Neural cell (in vitro differentiated cells): ENCODE results near the gene CAPN15. TPM values are rescaled to one million over a fixed set of nuclear protein-coding genes. Genes with fewer than 3 reads are reported as not detected.

ENCODE experiments used
- H2AFZ ChIP-seq: fragments of 200-600, 300-800 bp; sonication (generic), shearing (Covaris generic); 2 replicates; pipeline ENCODE4 v1.6.0; 2014; ENCODE audit warnings: low read depth, mild to moderate bottlenecking, antibody characterized with exemption, low read length, moderate library complexity
- H3F3A ChIP-seq: fragments of 200-600 bp; shearing (Covaris generic); 2 replicates; pipeline ENCODE4 v1.6.1; 2016; ENCODE audit warnings: mild to moderate bottlenecking, moderate library complexity, mixed read lengths, antibody characterized with exemption, low read length; ENCODE audit not compliant: insufficient read depth, poor library complexity, severe bottlenecking
- H3K27ac ChIP-seq: fragments of 200-600, 300-800 bp; sonication (generic), shearing (Covaris generic); 2 replicates; pipeline ENCODE4 v1.5.1; 2014; ENCODE audit warnings: mild to moderate bottlenecking, low read length, moderate library complexity
- H3K27me3 ChIP-seq: fragments of 300-800, 200-600 bp; sonication (generic), shearing (Covaris generic); 2 replicates; pipeline ENCODE4 v1.6.0; 2014; ENCODE audit warnings: mild to moderate bottlenecking, low read depth, low read length, moderate library complexity; ENCODE audit not compliant: insufficient read depth
- H3K36me3 ChIP-seq: fragments of 300-800, 200-600 bp; sonication (generic), shearing (Covaris generic); 2 replicates; pipeline ENCODE4 v1.5.1; 2014; ENCODE audit warnings: mild to moderate bottlenecking, antibody characterized with exemption, low read length, moderate library complexity; ENCODE audit not compliant: insufficient read depth
- H3K4me2 ChIP-seq: fragments of 300-800, 200-600 bp; sonication (generic), shearing (Covaris generic); 2 replicates; pipeline ENCODE4 v1.6.0; 2014; ENCODE audit warnings: mild to moderate bottlenecking, low read length
- H3K4me3 ChIP-seq: fragments of 300-800, 200-600 bp; sonication (generic), shearing (Covaris generic); 2 replicates; pipeline ENCODE4 v1.5.1; 2014; ENCODE audit warnings: mild to moderate bottlenecking, low read length, moderate library complexity
- H3K79me2 ChIP-seq: fragments of 200-600 bp; shearing (Covaris generic); replicated peaks from 2 replicates; pipeline ENCODE4 v1.6.0; 2014; ENCODE audit warnings: mild to moderate bottlenecking, low read length, moderate library complexity; ENCODE audit not compliant: insufficient read depth
- H3K9ac ChIP-seq: fragments of 300-800, 200-600 bp; sonication (generic), shearing (Covaris generic); 2 replicates; pipeline ENCODE4 v1.6.1; 2016; ENCODE audit warnings: mild to moderate bottlenecking, low read length, mixed read lengths
- H3K9me2 ChIP-seq: fragments of 200-600 bp; shearing (Covaris generic); 2 replicates; pipeline ENCODE4 v1.6.1; 2016; ENCODE audit warnings: mild to moderate bottlenecking, low read length, mixed read lengths; ENCODE audit not compliant: insufficient read depth
- H3K9me3 ChIP-seq: fragments of 200-600, 300-800 bp; sonication (generic), shearing (Covaris generic); 2 replicates; pipeline ENCODE4 v1.6.1; 2016; ENCODE audit warnings: mild to moderate bottlenecking, mixed run types, low read length, moderate library complexity, mixed read lengths
- H4K20me1 ChIP-seq: fragments of 200-600 bp; shearing (Covaris generic); 2 replicates; pipeline ENCODE4 v1.6.1; 2016; ENCODE audit warnings: mild to moderate bottlenecking, mixed run types; ENCODE audit not compliant: insufficient read depth
- CTCF ChIP-seq: fragments of 450-650 bp; IDR thresholded peaks from 2 replicates; pipeline ENCODE4 v1.5.1; 2014; ENCODE audit warnings: antibody characterized with exemption, mild to moderate bottlenecking, moderate library complexity; ENCODE audit not compliant: poor library complexity, severe bottlenecking
- EP300 ChIP-seq: fragments of 450-650 bp; conservative IDR thresholded peaks from 2 replicates; pipeline ENCODE4 v1.6.1; 2014; ENCODE audit warnings: antibody characterized with exemption, mild to moderate bottlenecking, moderate library complexity; ENCODE audit not compliant: poor library complexity, severe bottlenecking
- EZH2 ChIP-seq: fragments of 200-600, 300-800 bp; shearing (Covaris generic), sonication (generic); IDR thresholded peaks from 2 replicates; pipeline ENCODE4 v1.6.1; 2014; ENCODE audit warnings: antibody characterized with exemption, low read length, borderline replicate concordance, mild to moderate bottlenecking; ENCODE audit not compliant: insufficient read depth, poor library complexity, severe bottlenecking
- MXI1 ChIP-seq: fragments of 450-650 bp; conservative IDR thresholded peaks from 2 replicates; pipeline ENCODE4 v1.6.1; 2014; ENCODE audit warnings: antibody characterized with exemption, mild to moderate bottlenecking; ENCODE audit not compliant: poor library complexity, severe bottlenecking
- POLR2AphosphoS5 ChIP-seq: IDR thresholded peaks from 2 replicates; pipeline ENCODE4 v1.6.1; 2012
- RAD21 ChIP-seq: fragments of 450-650 bp; conservative IDR thresholded peaks from 2 replicates; pipeline ENCODE4 v1.6.1; 2014; ENCODE audit warnings: antibody characterized with exemption, mild to moderate bottlenecking, moderate library complexity
- REST ChIP-seq: IDR thresholded peaks from 2 replicates; pipeline ENCODE4 v1.6.1; 2012; ENCODE audit warnings: borderline replicate concordance
- SMC3 ChIP-seq: fragments of 450-650 bp; conservative IDR thresholded peaks from 2 replicates; pipeline ENCODE4 v1.6.1; 2014; ENCODE audit warnings: antibody characterized with exemption, mild to moderate bottlenecking, moderate library complexity; ENCODE audit not compliant: poor library complexity
- TAF1 ChIP-seq: IDR thresholded peaks from 2 replicates; pipeline ENCODE4 v1.6.1; 2012; ENCODE audit warnings: low read depth
- polyA plus RNA-seq: library from polyadenylated mRNA; depleted of rRNA; stranded (reverse); fragments of >200 nt; gene quantifications from 2 replicates; pipeline ENCODE4 v1.2.3, GENCODE V29; 2014

The CAPN15 gene
- polyA plus RNA-seq, 1 donor from 2014 or later = 11.5 TPM

- H3K9me3 ChIP-seq = no peaks in the 10 kb centered on the region
- H3K4me2 ChIP-seq = no peak overlapping the region
- H2AFZ ChIP-seq = no peak overlapping the region
- H3K9ac ChIP-seq = no peak overlapping the region
- H3K4me3 ChIP-seq = no peak overlapping the region
- H3K9me2 ChIP-seq = no peaks in the 10 kb centered on the region
- no peaks in the 10 kb centered on the region for H3K27me3 ChIP-seq
- no peaks in the 10 kb centered on the region for H3F3A ChIP-seq
- H3K27ac ChIP-seq = no peak overlapping the region
- TF ChIP-seq SMC3 (no peak), REST (no peak), RAD21 (no peak), CTCF (no peak), POLR2AphosphoS5 (no peak), TAF1 (no peak), MXI1 (no peak), EZH2 (no peak), EP300 (no peak)
- peaks cover 2% of the 10 kb centered on the region for H3K79me2 ChIP-seq
- H4K20me1 ChIP-seq = no peaks in the 10 kb centered on the region
- H3K36me3 ChIP-seq = no peaks in the 10 kb centered on the region
These were observed 7.4 kb downstream of the CAPN15 start for GRCh38 chr16:534856-535445.

- no peak overlapping the region for H2AFZ ChIP-seq
- no peak overlapping the region for H3K27ac ChIP-seq
- no peak overlapping the region for H3K9ac ChIP-seq
- H3K4me2 ChIP-seq = no peak overlapping the region
- no peaks in the 10 kb centered on the region for H3K79me2 ChIP-seq
- no peaks in the 10 kb centered on the region for H3K9me3 ChIP-seq
- TF ChIP-seq CTCF (no peak), EP300 (no peak), EZH2 (no peak), RAD21 (no peak), POLR2AphosphoS5 (no peak), TAF1 (no peak), SMC3 (no peak), MXI1 (no peak), REST (no peak)
- H3F3A ChIP-seq = no peaks in the 10 kb centered on the region
- H3K4me3 ChIP-seq = no peak overlapping the region
- no peaks in the 10 kb centered on the region for H3K9me2 ChIP-seq
- H3K27me3 ChIP-seq = no peaks in the 10 kb centered on the region
- no peaks in the 10 kb centered on the region for H3K36me3 ChIP-seq
- H4K20me1 ChIP-seq = no peaks in the 10 kb centered on the region
These were observed 8.2 kb downstream of the CAPN15 start for GRCh38 chr16:535446-536405.
